ENCODE measurements around the gene RNFT2. TPM values are rescaled to one million over a fixed set of nuclear protein-coding genes. Genes with fewer than 3 reads are reported as not detected.

The RNFT2 gene
- total RNA-seq, 2 donors from 2014 or later: 6.3 to 11.8 TPM

GRCh38 chr12:116692605-116693004, 45.5 kb upstream of the RNFT2 start:
- Histone ChIP-seq H3K9me3 (no peaks in the 10 kb centered on the region), H3K27me3 (no peaks in the 10 kb centered on the region), H3K27ac (no peak overlapping the region), H3K9ac (ENCODE audit: low read depth in 2 of 2, low read length in 2 of 2) (no peak overlapping the region), H3K36me3 (no peaks in the 10 kb centered on the region), H3K4me3 (no peak overlapping the region), H3K4me1 (peaks cover 7% of the 10 kb centered on the region)
- intact Hi-C loops (cut with DNase I): no loop called here
- no peak for TF ChIP-seq CTCF (IDR thresholded peaks at IDR 0.05)
- DNase-seq: no peak

- Histone ChIP-seq H3K4me3 (no peak overlapping the region), H3K9ac (ENCODE audit: low read depth in 2 of 2, low read length in 2 of 2) (peak overlapping the region in 1 of 2 donors; percentile 19), H3K9me3 (no peaks in the 10 kb centered on the region), H3K36me3 (no peaks in the 10 kb centered on the region), H3K27ac (no peak overlapping the region), H3K27me3 (no peaks in the 10 kb centered on the region), H3K4me1 (peaks cover 7% of the 10 kb centered on the region)
- peak; percentile 68 for DNase-seq
- intact Hi-C loops (cut with DNase I): no loop called here
- no peak for TF ChIP-seq CTCF (IDR thresholded peaks at IDR 0.05)
These were observed 44.6 kb upstream of the RNFT2 start for GRCh38 chr12:116693286-116694227.

GRCh38 chr12:116694653-116695463, 43.3 kb upstream of the RNFT2 start:
- intact Hi-C loops (cut with DNase I): no loop called here
- Histone ChIP-seq H3K27ac (no peak overlapping the region), H3K36me3 (no peaks in the 10 kb centered on the region), H3K27me3 (no peaks in the 10 kb centered on the region), H3K9ac (ENCODE audit: low read depth in 2 of 2, low read length in 2 of 2) (no peak overlapping the region), H3K9me3 (no peaks in the 10 kb centered on the region), H3K4me3 (no peak overlapping the region), H3K4me1 (peaks cover 7% of the 10 kb centered on the region)
- DNase-seq: no peak
- TF ChIP-seq CTCF (IDR thresholded peaks at IDR 0.05): no peak

- intact Hi-C loops (cut with DNase I): no loop called here
These were observed 42.7 kb upstream of the RNFT2 start for GRCh38 chr12:116695464-116695725.

More at GRCh38 chr12:116695464-116695725, 42.7 kb upstream of the RNFT2 start:
- TF ChIP-seq CTCF (IDR thresholded peaks at IDR 0.05): no peak
- no peak overlapping the region for H3K4me3 ChIP-seq
- DNase-seq: no peak
- no peaks in the 10 kb centered on the region for H3K27me3 ChIP-seq
- H3K9ac ChIP-seq (ENCODE audit: low read depth in 2 of 2, low read length in 2 of 2): no peak overlapping the region
- peaks cover 7% of the 10 kb centered on the region for H3K4me1 ChIP-seq
- no peaks in the 10 kb centered on the region for H3K36me3 ChIP-seq
- H3K27ac ChIP-seq: no peak overlapping the region
- H3K9me3 ChIP-seq: no peaks in the 10 kb centered on the region

Measured in colonic mucosa (tissue), 4 donors.